Neural cell (in vitro differentiated cells): ENCODE results near the gene COX10. TPM values are rescaled to one million over a fixed set of nuclear protein-coding genes. Genes with fewer than 3 reads are reported as not detected.

Source experiments
- H2AFZ ChIP-seq: fragments of 200-600, 300-800 bp; sonication (generic), shearing (Covaris generic); 2 replicates; pipeline ENCODE4 v1.6.0; 2014; ENCODE audit warnings: low read depth, mild to moderate bottlenecking, antibody characterized with exemption, low read length, moderate library complexity
- H3F3A ChIP-seq: fragments of 200-600 bp; shearing (Covaris generic); 2 replicates; pipeline ENCODE4 v1.6.1; 2016; ENCODE audit warnings: mild to moderate bottlenecking, moderate library complexity, mixed read lengths, antibody characterized with exemption, low read length; ENCODE audit not compliant: insufficient read depth, poor library complexity, severe bottlenecking
- H3K27ac ChIP-seq: fragments of 200-600, 300-800 bp; sonication (generic), shearing (Covaris generic); 2 replicates; pipeline ENCODE4 v1.5.1; 2014; ENCODE audit warnings: mild to moderate bottlenecking, low read length, moderate library complexity
- H3K27me3 ChIP-seq: fragments of 300-800, 200-600 bp; sonication (generic), shearing (Covaris generic); 2 replicates; pipeline ENCODE4 v1.6.0; 2014; ENCODE audit warnings: mild to moderate bottlenecking, low read depth, low read length, moderate library complexity; ENCODE audit not compliant: insufficient read depth
- H3K36me3 ChIP-seq: fragments of 300-800, 200-600 bp; sonication (generic), shearing (Covaris generic); 2 replicates; pipeline ENCODE4 v1.5.1; 2014; ENCODE audit warnings: mild to moderate bottlenecking, antibody characterized with exemption, low read length, moderate library complexity; ENCODE audit not compliant: insufficient read depth
- H3K4me2 ChIP-seq: fragments of 300-800, 200-600 bp; sonication (generic), shearing (Covaris generic); 2 replicates; pipeline ENCODE4 v1.6.0; 2014; ENCODE audit warnings: mild to moderate bottlenecking, low read length
- H3K4me3 ChIP-seq: fragments of 300-800, 200-600 bp; sonication (generic), shearing (Covaris generic); 2 replicates; pipeline ENCODE4 v1.5.1; 2014; ENCODE audit warnings: mild to moderate bottlenecking, low read length, moderate library complexity
- H3K79me2 ChIP-seq: fragments of 200-600 bp; shearing (Covaris generic); replicated peaks from 2 replicates; pipeline ENCODE4 v1.6.0; 2014; ENCODE audit warnings: mild to moderate bottlenecking, low read length, moderate library complexity; ENCODE audit not compliant: insufficient read depth
- H3K9ac ChIP-seq: fragments of 300-800, 200-600 bp; sonication (generic), shearing (Covaris generic); 2 replicates; pipeline ENCODE4 v1.6.1; 2016; ENCODE audit warnings: mild to moderate bottlenecking, low read length, mixed read lengths
- H3K9me2 ChIP-seq: fragments of 200-600 bp; shearing (Covaris generic); 2 replicates; pipeline ENCODE4 v1.6.1; 2016; ENCODE audit warnings: mild to moderate bottlenecking, low read length, mixed read lengths; ENCODE audit not compliant: insufficient read depth
- H3K9me3 ChIP-seq: fragments of 200-600, 300-800 bp; sonication (generic), shearing (Covaris generic); 2 replicates; pipeline ENCODE4 v1.6.1; 2016; ENCODE audit warnings: mild to moderate bottlenecking, mixed run types, low read length, moderate library complexity, mixed read lengths
- H4K20me1 ChIP-seq: fragments of 200-600 bp; shearing (Covaris generic); 2 replicates; pipeline ENCODE4 v1.6.1; 2016; ENCODE audit warnings: mild to moderate bottlenecking, mixed run types; ENCODE audit not compliant: insufficient read depth
- EP300 ChIP-seq: fragments of 450-650 bp; conservative IDR thresholded peaks from 2 replicates; pipeline ENCODE4 v1.6.1; 2014; ENCODE audit warnings: antibody characterized with exemption, mild to moderate bottlenecking, moderate library complexity; ENCODE audit not compliant: poor library complexity, severe bottlenecking
- EZH2 ChIP-seq: fragments of 200-600, 300-800 bp; shearing (Covaris generic), sonication (generic); IDR thresholded peaks from 2 replicates; pipeline ENCODE4 v1.6.1; 2014; ENCODE audit warnings: antibody characterized with exemption, low read length, borderline replicate concordance, mild to moderate bottlenecking; ENCODE audit not compliant: insufficient read depth, poor library complexity, severe bottlenecking
- MXI1 ChIP-seq: fragments of 450-650 bp; conservative IDR thresholded peaks from 2 replicates; pipeline ENCODE4 v1.6.1; 2014; ENCODE audit warnings: antibody characterized with exemption, mild to moderate bottlenecking; ENCODE audit not compliant: poor library complexity, severe bottlenecking
- POLR2AphosphoS5 ChIP-seq: IDR thresholded peaks from 2 replicates; pipeline ENCODE4 v1.6.1; 2012
- RAD21 ChIP-seq: fragments of 450-650 bp; conservative IDR thresholded peaks from 2 replicates; pipeline ENCODE4 v1.6.1; 2014; ENCODE audit warnings: antibody characterized with exemption, mild to moderate bottlenecking, moderate library complexity
- SMC3 ChIP-seq: fragments of 450-650 bp; conservative IDR thresholded peaks from 2 replicates; pipeline ENCODE4 v1.6.1; 2014; ENCODE audit warnings: antibody characterized with exemption, mild to moderate bottlenecking, moderate library complexity; ENCODE audit not compliant: poor library complexity
- TAF1 ChIP-seq: IDR thresholded peaks from 2 replicates; pipeline ENCODE4 v1.6.1; 2012; ENCODE audit warnings: low read depth
- polyA plus RNA-seq: library from polyadenylated mRNA; depleted of rRNA; stranded (reverse); fragments of >200 nt; gene quantifications from 2 replicates; pipeline ENCODE4 v1.2.3, GENCODE V29; 2014
- TF ChIP-seq, protein P1 (sequence below): fragments of 450-650 bp; IDR thresholded peaks from 2 replicates; pipeline ENCODE4 v1.5.1; 2014; ENCODE audit warnings: antibody characterized with exemption, mild to moderate bottlenecking, moderate library complexity; ENCODE audit not compliant: poor library complexity, severe bottlenecking
- TF ChIP-seq, protein P2 (sequence below): IDR thresholded peaks from 2 replicates; pipeline ENCODE4 v1.6.1; 2012; ENCODE audit warnings: borderline replicate concordance

The COX10 gene
- polyA plus RNA-seq, 1 donor from 2014 or later: 7.2 TPM

DNA sequence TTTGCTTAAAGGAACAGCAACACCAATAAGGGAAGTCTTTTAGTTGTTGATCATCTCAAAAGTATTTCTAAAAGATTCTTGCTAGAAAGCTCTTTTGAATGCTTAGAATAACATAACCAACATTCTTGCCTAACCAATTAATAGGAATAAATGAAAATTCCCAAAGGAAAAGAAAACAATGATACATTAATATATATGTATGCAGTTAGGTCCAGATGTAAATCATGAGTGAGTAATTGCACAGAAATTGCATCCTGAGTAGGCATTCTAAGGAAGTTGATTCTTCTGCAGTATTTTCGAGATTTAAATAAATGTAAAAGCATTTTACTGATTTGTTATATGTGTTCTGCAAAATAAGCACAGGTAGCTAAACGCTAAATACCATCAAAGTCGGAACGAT is 22.1 kb downstream of the COX10 start:
- no peaks in the 10 kb centered on the region for H3F3A ChIP-seq
- no peak overlapping the region for H3K4me2 ChIP-seq
- no peaks in the 10 kb centered on the region for H3K79me2 ChIP-seq
- no peak overlapping the region for H3K27ac ChIP-seq
- H3K9ac ChIP-seq: no peak overlapping the region
- peaks cover 5% of the 10 kb centered on the region for H3K36me3 ChIP-seq
- no peaks in the 10 kb centered on the region for H4K20me1 ChIP-seq
- no peak overlapping the region for H3K4me3 ChIP-seq
- H2AFZ ChIP-seq: no peak overlapping the region
- H3K9me2 ChIP-seq: no peaks in the 10 kb centered on the region
- no peaks in the 10 kb centered on the region for H3K9me3 ChIP-seq
- no peak for TF ChIP-seq MXI1
- TF ChIP-seq EZH2: no peak
- no peak for TF ChIP-seq SMC3
- no peak for TF ChIP-seq EP300
- no peak for TF ChIP-seq TAF1
- no peak for TF ChIP-seq POLR2AphosphoS5
- no peak for TF ChIP-seq RAD21
- TF ChIP-seq, protein P1, sequence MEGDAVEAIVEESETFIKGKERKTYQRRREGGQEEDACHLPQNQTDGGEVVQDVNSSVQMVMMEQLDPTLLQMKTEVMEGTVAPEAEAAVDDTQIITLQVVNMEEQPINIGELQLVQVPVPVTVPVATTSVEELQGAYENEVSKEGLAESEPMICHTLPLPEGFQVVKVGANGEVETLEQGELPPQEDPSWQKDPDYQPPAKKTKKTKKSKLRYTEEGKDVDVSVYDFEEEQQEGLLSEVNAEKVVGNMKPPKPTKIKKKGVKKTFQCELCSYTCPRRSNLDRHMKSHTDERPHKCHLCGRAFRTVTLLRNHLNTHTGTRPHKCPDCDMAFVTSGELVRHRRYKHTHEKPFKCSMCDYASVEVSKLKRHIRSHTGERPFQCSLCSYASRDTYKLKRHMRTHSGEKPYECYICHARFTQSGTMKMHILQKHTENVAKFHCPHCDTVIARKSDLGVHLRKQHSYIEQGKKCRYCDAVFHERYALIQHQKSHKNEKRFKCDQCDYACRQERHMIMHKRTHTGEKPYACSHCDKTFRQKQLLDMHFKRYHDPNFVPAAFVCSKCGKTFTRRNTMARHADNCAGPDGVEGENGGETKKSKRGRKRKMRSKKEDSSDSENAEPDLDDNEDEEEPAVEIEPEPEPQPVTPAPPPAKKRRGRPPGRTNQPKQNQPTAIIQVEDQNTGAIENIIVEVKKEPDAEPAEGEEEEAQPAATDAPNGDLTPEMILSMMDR: no peak
- TF ChIP-seq, protein P2, sequence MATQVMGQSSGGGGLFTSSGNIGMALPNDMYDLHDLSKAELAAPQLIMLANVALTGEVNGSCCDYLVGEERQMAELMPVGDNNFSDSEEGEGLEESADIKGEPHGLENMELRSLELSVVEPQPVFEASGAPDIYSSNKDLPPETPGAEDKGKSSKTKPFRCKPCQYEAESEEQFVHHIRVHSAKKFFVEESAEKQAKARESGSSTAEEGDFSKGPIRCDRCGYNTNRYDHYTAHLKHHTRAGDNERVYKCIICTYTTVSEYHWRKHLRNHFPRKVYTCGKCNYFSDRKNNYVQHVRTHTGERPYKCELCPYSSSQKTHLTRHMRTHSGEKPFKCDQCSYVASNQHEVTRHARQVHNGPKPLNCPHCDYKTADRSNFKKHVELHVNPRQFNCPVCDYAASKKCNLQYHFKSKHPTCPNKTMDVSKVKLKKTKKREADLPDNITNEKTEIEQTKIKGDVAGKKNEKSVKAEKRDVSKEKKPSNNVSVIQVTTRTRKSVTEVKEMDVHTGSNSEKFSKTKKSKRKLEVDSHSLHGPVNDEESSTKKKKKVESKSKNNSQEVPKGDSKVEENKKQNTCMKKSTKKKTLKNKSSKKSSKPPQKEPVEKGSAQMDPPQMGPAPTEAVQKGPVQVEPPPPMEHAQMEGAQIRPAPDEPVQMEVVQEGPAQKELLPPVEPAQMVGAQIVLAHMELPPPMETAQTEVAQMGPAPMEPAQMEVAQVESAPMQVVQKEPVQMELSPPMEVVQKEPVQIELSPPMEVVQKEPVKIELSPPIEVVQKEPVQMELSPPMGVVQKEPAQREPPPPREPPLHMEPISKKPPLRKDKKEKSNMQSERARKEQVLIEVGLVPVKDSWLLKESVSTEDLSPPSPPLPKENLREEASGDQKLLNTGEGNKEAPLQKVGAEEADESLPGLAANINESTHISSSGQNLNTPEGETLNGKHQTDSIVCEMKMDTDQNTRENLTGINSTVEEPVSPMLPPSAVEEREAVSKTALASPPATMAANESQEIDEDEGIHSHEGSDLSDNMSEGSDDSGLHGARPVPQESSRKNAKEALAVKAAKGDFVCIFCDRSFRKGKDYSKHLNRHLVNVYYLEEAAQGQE: no peak
- no peaks in the 10 kb centered on the region for H3K27me3 ChIP-seq

DNA sequence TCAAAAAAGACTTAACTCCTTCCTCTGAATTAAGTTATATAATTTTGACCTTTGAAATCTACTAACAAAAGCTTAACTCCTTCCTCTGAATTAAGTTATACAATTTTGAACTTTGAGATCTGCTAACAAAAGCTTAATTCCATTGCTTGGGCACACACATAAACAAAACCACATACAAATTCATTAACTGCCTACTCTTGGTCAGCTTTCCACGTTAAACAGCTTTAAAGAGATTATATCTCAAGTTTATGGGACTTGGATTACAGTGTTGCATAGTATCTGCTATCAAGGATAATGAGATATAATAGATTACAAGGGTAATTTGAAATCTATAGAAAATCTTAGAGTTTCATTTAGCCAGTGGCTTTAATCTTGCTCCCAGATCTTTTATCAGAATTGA is 23.5 kb downstream of the COX10 start:
- Histone ChIP-seq H3K36me3 (no peaks in the 10 kb centered on the region), H3K9me2 (no peaks in the 10 kb centered on the region), H3K9me3 (no peaks in the 10 kb centered on the region), H3K4me3 (no peak overlapping the region), H3K9ac (no peak overlapping the region), H3K79me2 (no peaks in the 10 kb centered on the region), H3K27ac (no peak overlapping the region), H2AFZ (no peak overlapping the region), H3F3A (no peaks in the 10 kb centered on the region), H3K27me3 (no peaks in the 10 kb centered on the region), H3K4me2 (no peak overlapping the region), H4K20me1 (no peaks in the 10 kb centered on the region)
- TF ChIP-seq SMC3: no peak
- TF ChIP-seq TAF1: no peak
- TF ChIP-seq EP300: no peak
- TF ChIP-seq, protein P1: no peak
- TF ChIP-seq, protein P2: no peak
- TF ChIP-seq RAD21: no peak
- no peak for TF ChIP-seq EZH2
- no peak for TF ChIP-seq POLR2AphosphoS5
- no peak for TF ChIP-seq MXI1
